ENCODE results near the gene DACT3.

- TF ChIP-seq POLR2AphosphoS5 (IDR thresholded peaks at IDR 0.05) (no peak), MXI1 (conservative IDR thresholded peaks at IDR 0.05; ENCODE audit: poor library complexity, severe bottlenecking) (no peak)
These were observed 13.6 kb upstream of the DACT3 start for GRCh38 chr19:46674416-46675178.

All from neural cell (in vitro differentiated cells).